ENCODE data around the gene NAPSA.
"Not testable (repeated sequence)": the region's sequence is repeated elsewhere in the genome, so short reads cannot be mapped to it uniquely, and the experiment has no call there.

Gene NAPSA

DNA sequence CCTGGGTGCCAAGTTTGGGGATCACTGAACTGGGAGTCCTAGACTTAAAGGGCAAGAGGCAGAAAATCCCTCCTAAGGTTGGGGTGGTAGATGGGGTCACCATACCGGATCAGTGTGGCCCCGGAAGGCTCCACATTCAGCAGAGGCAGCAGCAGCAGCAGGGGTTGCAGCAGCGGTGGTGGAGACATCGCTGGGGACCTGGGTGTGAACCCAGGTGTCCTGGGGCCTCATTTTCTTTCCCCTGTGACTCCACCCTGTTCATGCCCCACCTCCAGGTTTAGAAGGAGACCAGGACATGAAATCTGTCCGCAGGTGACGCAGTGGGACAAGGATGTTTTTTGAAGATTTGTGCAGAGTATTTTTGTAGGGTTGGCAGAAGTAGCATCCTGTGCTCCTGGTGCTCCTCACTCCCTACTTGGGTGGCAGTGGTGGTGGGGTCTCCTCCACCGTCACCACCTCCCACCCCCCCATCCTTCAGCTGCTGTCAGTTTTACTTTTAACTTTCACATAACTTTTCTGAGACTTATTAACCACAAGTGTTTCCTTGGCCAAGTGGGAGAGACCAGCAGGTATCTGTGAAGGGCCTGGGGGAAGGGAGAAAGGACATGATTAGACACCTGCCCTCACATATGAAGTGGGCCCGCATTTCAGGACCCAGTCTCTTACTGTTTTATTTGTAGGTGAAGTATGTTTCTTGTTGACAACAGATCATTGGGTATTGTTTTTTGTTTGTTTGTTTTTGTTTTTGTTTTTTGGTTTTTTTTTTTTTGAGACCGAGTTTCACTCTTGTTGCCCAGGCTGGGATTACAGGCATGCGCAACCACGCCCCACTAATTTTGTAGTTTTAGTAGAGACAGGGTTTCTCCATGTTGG, at the start of gene NAPSA:
TSS of gene NAPSA (minus strand) at position 206 of the 873 bp plus-strand sequence. CDS start at position 188, 18 bp downstream.
- DNase-seq: no peak

DNA sequence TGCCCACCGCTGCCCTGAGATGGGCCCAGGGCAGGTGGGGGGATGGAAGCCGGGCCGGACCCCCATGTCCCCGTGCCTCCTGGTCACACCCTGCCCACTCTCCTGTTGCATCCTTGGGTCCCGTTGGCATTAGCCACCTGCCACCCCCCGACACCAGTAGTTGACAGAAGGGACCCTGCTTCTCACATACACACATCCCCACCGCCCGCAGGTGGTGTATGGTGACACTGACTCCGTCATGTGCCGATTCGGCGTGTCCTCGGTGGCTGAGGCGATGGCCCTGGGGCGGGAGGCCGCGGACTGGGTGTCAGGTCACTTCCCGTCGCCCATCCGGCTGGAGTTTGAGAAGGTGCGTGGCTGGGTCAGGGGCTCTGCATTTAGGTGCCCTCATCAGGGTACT, 48.1 kb upstream of the NAPSA start:
- no peak for DNase-seq

DNA sequence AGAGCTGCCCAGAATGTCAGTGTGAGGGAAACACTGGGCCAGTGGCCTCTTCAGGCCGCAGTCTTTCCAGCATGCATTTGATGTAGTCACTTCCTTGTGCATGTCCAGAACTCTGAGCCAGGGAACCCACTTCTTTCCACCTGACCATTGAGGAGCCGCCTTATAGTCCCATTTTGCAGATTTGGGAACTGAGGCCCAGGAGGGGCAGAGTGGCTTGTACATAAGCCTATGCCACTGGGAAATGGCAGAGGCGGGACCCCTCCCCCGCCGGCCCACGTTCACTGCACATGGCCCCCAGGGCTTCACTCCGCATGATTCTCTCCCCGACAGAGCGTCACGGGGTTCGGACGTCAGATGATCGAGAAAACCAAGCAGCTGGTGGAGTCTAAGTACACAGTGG, 47.7 kb upstream of the NAPSA start:
- peak; percentile 17 for DNase-seq

DNA sequence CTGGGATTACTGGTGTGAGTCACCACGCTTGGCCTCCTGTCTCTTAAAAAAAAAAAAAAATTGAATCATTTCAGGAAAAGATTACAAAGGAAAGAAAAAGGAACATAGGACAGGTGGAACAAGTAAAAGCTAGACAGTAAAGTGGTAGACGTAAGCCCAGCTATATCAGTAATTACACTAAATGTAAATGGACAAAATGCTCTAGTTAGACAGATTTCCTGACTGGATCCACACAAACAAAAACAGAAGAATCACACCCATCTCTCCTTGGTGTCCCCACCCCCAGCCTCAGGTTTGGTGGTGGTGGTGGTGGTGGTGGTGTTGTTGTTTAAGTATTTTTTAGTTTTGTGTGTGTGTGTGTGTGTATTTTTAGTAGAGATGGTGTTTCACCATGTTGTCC, 47.0 kb upstream of the NAPSA start:
- DNase-seq: no peak

DNA sequence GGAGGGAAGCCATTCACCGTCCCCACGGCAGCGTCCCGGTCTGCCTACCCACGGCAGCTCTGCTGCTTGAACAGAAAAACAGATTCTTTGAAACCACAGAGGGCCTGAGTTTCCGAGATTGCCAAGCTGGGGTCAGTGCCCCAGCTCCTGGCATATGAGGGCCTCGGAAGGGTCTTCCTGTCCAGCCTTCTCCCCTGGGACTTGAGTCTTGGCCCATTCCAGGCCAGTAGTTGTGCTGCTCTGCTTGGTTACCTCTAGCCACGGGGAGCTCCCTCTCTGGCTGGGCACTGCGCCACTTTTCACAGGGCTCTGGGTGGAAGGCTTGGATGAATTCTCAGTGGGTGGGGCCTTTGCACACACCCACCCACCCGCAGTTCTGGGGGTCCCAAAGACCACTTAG, 44.7 kb upstream of the NAPSA start:
- DNase-seq: no peak

DNA sequence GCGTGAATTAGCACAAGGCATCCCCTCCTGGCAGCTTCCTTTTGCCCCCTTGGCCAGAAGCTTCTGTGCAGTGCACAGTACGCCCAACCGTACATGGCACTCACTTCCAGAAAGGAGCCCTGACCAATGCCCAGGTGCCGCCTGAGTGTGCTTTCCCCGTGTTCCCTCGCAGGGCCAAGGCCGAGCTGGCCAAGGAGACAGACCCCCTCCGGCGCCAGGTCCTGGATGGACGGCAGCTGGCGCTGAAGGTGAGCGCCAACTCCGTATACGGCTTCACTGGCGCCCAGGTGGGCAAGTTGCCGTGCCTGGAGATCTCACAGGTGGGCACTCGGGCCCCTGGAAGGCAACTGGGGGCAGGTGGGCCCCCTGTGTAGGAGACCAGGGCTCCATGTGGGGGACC, 43.9 kb upstream of the NAPSA start:
- peak; percentile 4 for DNase-seq

DNA sequence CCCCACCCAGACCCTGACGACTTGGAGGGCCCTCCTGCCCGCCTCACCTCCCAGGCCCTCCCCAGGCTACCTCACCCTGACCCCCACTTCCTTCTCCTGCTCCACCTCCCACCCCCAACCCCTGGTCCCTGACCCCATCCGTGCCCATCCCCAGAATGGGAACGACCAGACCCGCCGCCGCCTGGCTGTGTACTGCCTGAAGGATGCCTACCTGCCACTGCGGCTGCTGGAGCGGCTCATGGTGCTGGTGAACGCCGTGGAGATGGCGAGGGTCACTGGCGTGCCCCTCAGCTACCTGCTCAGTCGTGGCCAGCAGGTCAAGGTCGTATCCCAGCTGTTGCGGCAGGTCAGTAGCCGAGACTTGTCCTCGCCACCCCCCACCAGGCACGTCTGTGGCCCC, 41.4 kb upstream of the NAPSA start:
- DNase-seq: no peak

DNA sequence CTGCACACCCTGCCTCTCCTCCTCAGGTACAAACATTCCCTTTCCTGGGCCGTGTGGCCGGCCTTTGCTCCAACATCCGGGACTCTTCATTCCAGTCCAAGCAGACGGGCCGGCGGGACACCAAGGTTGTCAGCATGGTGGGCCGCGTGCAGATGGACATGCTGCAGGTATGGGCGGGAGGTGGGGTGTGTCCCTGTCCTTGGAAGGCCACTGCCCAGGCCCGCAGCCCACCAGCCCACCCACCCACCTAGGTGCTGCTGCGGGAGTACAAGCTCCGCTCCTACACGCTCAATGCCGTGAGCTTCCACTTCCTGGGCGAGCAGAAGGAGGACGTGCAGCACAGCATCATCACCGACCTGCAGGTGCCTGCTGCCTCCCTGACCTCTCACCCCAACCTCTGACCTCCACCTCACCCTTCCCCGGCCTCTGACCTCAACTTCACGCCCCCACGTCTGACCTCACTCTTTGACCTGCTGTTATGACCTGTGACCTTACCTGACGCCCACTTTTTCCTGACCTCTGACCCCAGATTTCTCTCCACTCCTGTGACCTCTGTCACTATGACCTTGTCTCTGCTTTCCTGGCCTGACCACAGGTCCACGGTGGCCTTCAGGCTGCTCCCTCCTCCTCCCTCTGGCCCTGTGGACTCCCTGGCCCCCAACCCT, 40.8 kb upstream of the NAPSA start:
- DNase-seq: peak; percentile 14

DNA sequence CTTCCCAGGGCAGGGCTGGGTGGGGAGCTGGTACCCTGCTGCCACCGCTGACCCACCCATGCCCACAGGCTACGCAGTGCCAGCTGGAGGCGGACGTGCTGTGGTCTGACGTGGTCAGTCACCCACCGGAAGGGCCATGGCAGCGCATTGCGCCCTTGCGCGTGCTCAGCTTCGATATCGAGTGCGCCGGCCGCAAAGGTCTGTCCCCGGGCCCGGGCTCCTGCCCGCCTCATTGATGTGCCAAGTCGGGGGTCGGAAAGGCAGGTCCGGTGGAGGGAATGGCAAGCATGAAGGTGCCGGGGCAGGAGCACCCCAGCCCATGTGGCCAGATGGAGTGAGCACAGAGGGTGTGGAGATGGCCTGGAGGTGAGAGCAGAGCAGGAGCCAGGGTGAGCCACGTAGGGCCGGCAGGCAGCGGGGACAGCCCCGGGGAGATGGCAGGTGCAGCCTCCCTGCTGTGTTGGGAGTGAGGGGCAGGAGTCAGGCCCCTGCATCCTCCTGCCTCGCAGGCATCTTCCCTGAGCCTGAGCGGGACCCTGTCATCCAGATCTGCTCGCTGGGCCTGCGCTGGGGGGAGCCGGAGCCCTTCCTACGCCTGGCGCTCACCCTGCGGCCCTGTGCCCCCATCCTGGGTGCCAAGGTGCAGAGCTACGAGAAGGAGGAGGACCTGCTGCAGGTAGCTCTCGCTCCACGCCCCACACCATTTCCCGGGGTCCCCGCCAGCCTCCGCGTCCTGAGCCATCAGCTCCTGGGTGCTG, 37.3 kb upstream of the NAPSA start:
- no peak for DNase-seq

DNA sequence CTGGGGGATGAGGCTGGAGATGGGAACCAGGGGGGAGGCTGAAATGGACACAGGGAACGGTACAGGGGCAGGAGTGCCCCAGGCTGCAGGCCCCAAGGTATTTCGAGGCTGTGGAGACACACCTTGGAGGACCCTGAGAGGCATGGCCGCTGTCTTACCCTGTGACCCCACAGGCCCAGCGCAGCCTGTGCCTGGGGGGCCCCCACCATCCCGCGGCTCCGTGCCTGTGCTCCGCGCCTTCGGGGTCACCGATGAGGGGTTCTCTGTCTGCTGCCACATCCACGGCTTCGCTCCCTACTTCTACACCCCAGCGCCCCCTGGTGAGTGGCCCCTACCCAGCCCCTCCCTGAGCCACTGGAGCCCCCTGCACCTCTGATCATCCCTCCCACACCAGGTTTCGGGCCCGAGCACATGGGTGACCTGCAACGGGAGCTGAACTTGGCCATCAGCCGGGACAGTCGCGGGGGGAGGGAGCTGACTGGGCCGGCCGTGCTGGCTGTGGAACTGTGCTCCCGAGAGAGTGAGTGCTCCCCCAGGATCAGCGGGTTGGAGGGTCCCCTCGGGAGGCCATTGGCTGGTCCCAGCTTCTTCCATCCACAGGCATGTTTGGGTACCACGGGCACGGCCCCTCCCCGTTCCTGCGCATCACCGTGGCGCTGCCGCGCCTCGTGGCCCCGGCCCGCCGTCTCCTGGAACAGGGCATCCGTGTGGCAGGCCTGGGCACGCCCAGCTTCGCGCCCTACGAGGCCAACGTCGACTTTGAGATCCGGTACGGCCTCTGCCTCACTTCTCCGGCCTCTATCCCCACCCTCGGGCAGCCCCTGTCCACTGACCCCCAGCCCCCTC, 36.4 kb upstream of the NAPSA start:
- DNase-seq: no peak

DNA sequence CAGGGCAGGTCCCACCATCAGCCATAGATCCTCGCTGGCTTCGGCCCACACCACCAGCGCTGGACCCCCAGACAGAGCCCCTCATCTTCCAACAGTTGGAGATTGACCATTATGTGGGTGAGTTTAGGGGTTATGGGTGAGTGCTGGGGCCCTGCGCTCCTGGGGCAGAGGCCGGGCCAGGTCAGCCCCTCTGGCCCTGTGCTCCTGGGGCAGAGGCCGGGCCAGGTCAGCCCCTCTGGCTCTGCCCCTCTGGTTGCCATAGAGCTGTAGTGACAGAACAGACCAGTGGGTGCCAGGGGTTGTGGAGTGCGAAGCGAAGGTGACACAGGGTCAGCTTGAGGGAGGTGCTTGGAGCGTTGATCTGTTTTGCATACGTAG, 33.9 kb upstream of the NAPSA start:
- no peak for DNase-seq

DNA sequence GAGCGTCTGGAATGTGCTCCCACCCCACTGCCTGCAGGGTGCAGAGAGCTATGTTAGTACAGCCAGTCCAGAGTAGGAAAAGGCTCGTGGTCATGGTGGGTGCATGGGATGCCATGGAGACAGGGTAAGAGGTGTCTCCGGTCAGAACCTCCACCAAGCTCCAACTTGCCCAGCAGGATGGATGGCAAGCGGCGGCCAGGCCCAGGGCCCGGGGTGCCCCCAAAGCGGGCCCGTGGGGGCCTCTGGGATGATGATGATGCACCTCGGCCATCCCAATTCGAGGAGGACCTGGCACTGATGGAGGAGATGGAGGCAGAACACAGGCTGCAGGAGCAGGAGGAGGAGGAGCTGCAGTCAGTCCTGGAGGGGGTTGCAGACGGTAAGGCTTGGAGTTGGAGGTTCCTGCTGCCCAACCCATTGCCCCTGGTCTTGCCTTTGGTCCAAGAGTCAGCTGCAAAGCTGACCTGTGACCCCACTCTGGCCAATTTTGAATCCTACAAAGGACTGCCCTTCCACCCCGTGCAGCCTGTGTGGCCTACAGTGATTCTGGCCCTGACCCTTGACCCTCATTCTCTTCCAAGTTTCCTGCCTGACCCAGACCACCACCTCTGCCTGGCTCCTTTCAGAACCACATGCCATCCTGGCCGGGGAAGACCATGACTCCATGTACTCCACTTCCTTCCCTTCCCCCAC, 33.4 kb upstream of the NAPSA start:
- DNase-seq: no peak

DNA sequence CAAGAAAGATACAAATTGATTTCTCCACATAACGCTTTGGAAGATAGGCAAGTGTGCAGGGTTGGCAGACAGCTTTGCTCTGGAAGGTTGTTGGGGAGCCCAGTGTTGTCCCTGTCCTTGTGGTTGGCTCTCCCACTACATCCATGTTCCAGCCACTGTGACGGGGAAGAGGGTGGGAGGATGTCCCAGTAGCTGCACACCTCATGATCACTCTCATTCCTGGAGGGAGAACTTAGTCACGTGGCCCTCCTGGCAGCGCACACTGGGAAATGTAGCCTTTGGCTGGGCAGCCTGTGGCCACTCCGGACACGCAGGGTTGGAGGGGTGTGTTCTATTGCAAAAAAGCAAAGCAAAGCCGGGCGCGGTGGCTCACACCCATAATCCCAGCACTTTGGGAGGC, 28.6 kb upstream of the NAPSA start:
- no peak for DNase-seq

DNA sequence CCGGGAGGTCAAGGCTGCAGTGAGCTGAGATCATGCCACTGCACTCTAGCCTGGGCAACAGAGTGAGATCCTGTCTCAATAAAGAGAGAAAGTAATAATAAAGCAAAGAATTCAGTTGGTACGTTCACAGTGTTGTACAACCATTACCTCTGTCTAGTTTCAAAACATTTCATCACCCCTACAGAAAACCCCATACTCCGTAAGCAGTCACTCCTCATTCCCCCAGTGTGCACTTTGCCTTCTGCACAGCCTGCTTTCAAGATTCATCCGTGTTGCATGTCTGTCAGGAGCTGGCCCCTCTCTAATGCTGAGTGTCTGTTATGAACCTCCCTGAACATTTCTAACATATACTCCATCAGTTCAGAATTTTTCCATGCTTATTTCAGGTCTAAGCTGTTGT, 28.1 kb upstream of the NAPSA start:
- no peak for DNase-seq

DNA sequence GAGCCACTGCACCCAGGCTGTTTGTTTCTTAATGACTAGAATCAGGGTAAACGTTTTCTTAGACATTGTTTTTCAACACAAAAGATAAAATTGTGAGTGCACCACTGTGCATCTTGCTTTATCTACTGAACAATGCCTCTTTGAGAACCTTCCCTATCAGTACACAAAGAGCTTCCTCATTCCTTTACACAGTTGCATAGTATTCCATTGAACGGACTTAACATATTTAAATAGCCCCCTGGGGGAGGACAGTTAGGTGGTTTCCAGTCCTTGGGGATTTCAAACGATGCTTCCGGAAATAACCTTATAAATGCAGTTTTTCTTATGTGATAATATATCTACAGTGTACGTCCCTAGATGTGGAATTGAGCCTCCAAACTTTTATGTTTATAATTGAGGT, 27.3 kb upstream of the NAPSA start:
- DNase-seq: no peak

DNA sequence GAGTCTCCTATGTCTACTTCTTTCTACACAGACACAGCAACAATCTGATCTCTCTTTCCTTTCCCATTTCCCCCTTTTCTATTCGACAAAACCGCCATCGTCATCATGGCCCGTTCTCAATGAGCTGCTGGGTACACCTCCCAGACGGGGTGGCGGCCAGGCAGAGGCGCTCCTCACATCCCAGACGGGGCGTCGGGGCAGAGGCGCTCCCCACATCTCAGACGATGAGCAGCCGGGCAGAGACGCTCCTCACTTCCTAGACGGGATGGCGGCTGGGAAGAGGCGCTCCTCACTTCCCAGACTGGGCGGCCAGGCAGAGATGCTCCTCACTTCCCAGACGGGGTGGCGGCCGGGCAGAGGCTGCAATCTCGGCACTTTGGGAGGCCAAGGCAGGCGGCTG, 25.5 kb upstream of the NAPSA start:
- not testable (repeated sequence) for DNase-seq

DNA sequence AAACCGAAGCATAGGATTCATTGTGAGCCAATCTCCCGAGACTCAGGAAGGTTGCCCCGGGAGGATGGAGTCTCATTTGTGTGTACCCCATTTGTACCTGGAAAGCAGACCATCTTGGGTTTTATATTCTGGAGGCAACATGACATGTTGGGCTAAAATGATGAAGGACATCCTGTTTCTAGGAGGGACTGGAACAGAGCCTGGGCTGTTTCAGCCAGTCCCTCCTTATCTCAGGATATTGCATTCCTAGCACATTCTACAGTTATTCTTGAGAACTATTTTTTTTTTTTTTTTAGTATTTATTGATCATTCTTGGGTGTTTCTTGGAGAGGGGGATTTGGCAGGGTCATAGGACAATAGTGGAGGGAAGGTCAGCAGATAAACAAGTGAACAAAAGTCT, 24.9 kb upstream of the NAPSA start:
- not testable (repeated sequence) for DNase-seq

DNA sequence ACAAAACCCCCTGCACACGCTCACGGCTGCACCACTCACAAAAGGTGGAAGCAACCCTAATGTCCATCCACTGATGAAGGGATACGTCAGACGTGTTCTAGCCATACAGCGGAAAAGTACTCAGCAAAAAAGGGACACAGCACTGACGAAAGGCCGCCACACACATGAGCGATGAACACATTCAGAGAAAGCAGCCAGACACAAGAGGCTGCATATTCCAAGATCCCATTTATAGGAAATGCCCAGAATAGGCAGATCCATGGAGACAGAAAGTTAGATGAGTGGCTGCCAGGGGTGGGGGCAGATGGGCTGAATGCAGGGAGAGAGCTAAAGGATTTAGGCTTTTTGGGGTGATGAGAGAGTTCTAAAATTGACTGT, 22.4 kb upstream of the NAPSA start:
- DNase-seq: no peak

DNA sequence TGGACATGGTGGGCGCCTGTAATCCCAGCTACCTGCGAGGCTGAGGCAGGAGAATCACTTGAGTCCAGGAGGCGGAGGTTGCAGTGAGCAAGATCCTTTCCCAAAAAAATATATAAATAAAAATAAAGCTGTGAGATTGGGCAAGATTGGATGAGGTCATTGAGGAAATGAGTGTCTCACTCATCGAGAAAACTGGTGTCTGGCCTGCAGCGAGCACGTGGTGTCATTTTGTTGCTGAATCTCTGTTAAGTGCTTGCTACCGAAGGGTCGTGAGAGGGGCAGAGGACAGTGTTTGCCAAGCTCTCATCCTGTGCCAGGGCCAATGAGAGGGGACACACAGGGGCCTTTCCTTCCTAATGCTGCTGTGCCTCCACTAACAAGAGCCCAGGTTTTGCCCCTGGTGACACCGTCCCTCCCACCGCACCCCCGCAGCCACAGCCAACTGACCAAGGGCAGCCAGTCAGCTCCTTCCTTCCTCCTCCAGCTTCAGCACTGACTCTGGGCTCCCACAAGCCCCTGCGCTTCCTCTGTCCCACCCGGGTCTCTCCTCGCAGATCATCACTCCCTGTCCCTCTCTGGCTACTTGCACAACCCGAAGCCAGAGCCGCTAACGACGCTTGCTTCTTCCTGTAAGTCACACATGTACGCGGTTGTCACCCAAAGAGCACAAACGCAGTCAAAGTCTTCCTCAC, 21.9 kb upstream of the NAPSA start:
- DNase-seq: no peak

DNA sequence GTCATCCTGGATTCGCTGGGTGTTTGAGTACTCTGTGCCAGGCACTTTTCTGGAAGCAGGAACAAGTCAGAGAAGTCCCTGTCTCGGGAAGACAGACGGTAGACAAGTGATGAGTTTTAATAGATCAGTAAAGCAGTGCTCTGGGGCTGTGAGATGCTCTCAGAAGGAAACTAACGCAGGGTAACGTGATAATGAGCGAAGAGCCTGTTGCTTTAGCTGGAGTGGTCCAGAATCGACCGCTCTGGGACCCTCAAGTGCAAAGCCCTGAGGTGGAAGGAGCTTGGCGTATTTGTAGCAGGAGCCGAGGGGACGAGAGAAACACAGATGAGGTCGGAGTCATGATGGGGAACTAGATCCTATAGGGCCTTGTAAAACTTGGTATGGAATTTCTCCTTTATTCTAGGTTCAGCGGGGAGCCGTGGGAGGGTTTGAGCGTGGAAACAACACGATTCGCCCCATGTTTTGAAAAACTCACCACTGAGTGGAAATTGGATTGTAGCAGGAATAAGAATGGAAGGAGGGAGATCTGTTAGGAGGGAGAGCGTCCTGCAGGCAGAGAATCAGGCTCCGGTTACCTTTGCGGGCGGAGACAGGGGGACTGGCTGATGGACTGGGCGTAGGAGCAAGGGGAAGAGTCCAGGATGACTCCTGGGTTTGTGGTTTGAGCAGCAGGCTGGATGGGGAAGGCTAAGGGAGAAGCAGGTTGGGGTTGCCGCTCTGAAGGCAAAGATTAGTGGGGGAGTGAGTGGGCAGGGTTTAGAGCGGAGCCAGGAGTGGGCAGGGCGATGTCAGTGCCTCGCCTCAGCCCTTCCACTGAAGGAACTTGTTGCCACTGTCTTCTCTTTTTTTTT, 19.5 kb upstream of the NAPSA start:
- DNase-seq: no peak
